Measurements from ENCODE around the gene DGAT2L6. TPM values are rescaled to one million over a fixed set of nuclear protein-coding genes. Genes with fewer than 3 reads are reported as not detected.
"Not testable (repeated sequence)": the region's sequence is repeated elsewhere in the genome, so short reads cannot be mapped to it uniquely, and the experiment has no call there.

DGAT2L6 gene
- polyA plus RNA-seq, 3 donors from 2014 or later = not detected

GRCh38 chrX:70169281-70169680 lies 8.0 kb upstream of the DGAT2L6 start:
- Mint-ChIP-seq H3K27me3 (ENCODE audit: low read depth in 3 of 3) (peaks cover 0 to 6% (median 5%) of the 10 kb centered on the region in 3 donors), H3K4me3 (no peak overlapping the region), H3K36me3 (peaks cover 2 to 6% (median 3%) of the 10 kb centered on the region in 3 donors), H3K4me1 (no peaks in the 10 kb centered on the region), H3K27ac (no peak overlapping the region), H3K9me3 (no peaks in the 10 kb centered on the region)
- no peak for DNase-seq

- H3K27me3 Mint-ChIP-seq (ENCODE audit: low read depth in 3 of 3) = peaks cover 0 to 4% (median 3%) of the 10 kb centered on the region in 3 donors
- peaks cover 0 to 3% (median 0%) of the 10 kb centered on the region in 3 donors for H3K36me3 Mint-ChIP-seq
- no peak overlapping the region for H3K4me3 Mint-ChIP-seq
- no peaks in the 10 kb centered on the region for H3K4me1 Mint-ChIP-seq
- H3K27ac Mint-ChIP-seq = no peak overlapping the region
- DNase-seq = no peak
- no peaks in the 10 kb centered on the region for H3K9me3 Mint-ChIP-seq
Measured at GRCh38 chrX:70171624-70172023, 5.7 kb upstream of the DGAT2L6 start.

DNA sequence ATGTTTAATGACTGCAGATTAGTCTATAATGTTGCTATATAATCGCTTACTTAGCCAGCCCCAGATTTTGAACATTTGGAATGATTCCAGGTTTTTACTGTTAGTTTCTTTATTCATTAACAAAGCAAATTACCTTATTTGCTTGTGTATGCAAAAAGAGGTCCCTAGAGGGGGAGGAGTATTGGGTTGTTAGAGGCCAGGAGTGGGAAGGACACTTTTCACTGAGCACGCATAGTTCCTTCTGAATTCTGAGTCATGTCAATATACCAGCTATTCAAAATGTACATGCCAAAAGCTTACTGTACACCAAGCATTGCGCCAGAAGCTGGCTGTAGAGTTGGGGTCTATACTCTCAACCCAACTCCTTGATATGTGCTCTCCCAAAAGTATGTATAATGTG lies 5.1 kb upstream of the DGAT2L6 start:
- peaks cover 0 to 4% (median 3%) of the 10 kb centered on the region in 3 donors for H3K27me3 Mint-ChIP-seq (ENCODE audit: low read depth in 3 of 3)
- H3K9me3 Mint-ChIP-seq = no peaks in the 10 kb centered on the region
- H3K4me1 Mint-ChIP-seq = peaks cover 5 to 6% of the 10 kb centered on the region in 2 donors

GRCh38 chrX:70172964-70173363 lies 4.3 kb upstream of the DGAT2L6 start:
- Mint-ChIP-seq H3K9me3 (no peaks in the 10 kb centered on the region), H3K4me3 (no peak overlapping the region), H3K27me3 (ENCODE audit: low read depth in 3 of 3) (peaks cover 0 to 4% (median 3%) of the 10 kb centered on the region in 3 donors), H3K4me1 (peaks cover 6 to 8% of the 10 kb centered on the region in 2 donors), H3K36me3 (no peaks in the 10 kb centered on the region), H3K27ac (no peak overlapping the region)
- no peak for DNase-seq

More for the DNA sequence above, 5.1 kb upstream of the DGAT2L6 start:
- no peak overlapping the region for H3K27ac Mint-ChIP-seq
- H3K36me3 Mint-ChIP-seq = no peaks in the 10 kb centered on the region
- H3K4me3 Mint-ChIP-seq = no peak overlapping the region
- DNase-seq = no peak

DNA sequence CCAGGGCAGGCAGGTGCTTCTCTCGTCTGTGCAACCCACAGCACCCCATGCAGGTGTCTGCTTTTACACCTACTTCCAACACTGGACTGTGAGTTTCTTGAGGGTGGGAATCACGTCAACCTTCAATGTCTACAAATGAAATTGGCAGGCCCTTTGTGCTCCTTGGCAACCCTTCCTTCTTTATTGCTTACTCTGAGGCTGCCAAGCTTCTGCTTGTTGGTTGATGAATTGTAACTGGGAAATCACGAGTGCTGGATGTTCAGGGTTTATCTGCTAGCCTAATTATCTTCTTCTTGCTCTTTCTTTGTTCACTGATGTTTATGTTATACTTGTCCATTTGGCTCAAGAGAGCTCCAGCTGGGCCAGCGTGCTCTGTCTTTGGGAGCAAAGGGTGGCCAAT lies 2.5 kb upstream of the DGAT2L6 start:
- no peaks in the 10 kb centered on the region for H3K36me3 Mint-ChIP-seq
- no peak overlapping the region for H3K27ac Mint-ChIP-seq
- H3K9me3 Mint-ChIP-seq = no peaks in the 10 kb centered on the region
- peaks cover 6 to 8% of the 10 kb centered on the region in 2 donors for H3K4me1 Mint-ChIP-seq
- no peak overlapping the region for H3K4me3 Mint-ChIP-seq
- no peak for DNase-seq
- H3K27me3 Mint-ChIP-seq (ENCODE audit: low read depth in 3 of 3) = peaks cover 0 to 6% (median 3%) of the 10 kb centered on the region in 3 donors

- no peaks in the 10 kb centered on the region for H3K36me3 Mint-ChIP-seq
- H3K4me3 Mint-ChIP-seq = no peak overlapping the region
- DNase-seq = no peak
- peaks cover 6 to 8% of the 10 kb centered on the region in 2 donors for H3K4me1 Mint-ChIP-seq
- H3K9me3 Mint-ChIP-seq = no peaks in the 10 kb centered on the region
- peaks cover 0 to 6% (median 0%) of the 10 kb centered on the region in 3 donors for H3K27me3 Mint-ChIP-seq (ENCODE audit: low read depth in 3 of 3)
- no peak overlapping the region for H3K27ac Mint-ChIP-seq
Measured at GRCh38 chrX:70175338-70175737, 1.9 kb upstream of the DGAT2L6 start.

- H3K27ac Mint-ChIP-seq = no peak overlapping the region
- H3K27me3 Mint-ChIP-seq (ENCODE audit: low read depth in 3 of 3) = peaks cover 2 to 17% (median 4%) of the 10 kb centered on the region in 3 donors
- no peaks in the 10 kb centered on the region for H3K36me3 Mint-ChIP-seq
- H3K9me3 Mint-ChIP-seq = no peaks in the 10 kb centered on the region
- no peaks in the 10 kb centered on the region for H3K4me1 Mint-ChIP-seq
- no peak overlapping the region for H3K4me3 Mint-ChIP-seq
- DNase-seq = no peak
Measured at GRCh38 chrX:70183091-70183490, 5.8 kb downstream of the DGAT2L6 start.

GRCh38 chrX:70190225-70190624 lies 12.9 kb downstream of the DGAT2L6 start:
- Mint-ChIP-seq H3K36me3 (no peaks in the 10 kb centered on the region), H3K4me3 (no peak overlapping the region), H3K9me3 (no peaks in the 10 kb centered on the region), H3K27me3 (ENCODE audit: low read depth in 3 of 3) (peaks cover 2 to 20% (median 4%) of the 10 kb centered on the region in 3 donors), H3K4me1 (no peaks in the 10 kb centered on the region), H3K27ac (no peak overlapping the region)
- DNase-seq = no peak

DNA sequence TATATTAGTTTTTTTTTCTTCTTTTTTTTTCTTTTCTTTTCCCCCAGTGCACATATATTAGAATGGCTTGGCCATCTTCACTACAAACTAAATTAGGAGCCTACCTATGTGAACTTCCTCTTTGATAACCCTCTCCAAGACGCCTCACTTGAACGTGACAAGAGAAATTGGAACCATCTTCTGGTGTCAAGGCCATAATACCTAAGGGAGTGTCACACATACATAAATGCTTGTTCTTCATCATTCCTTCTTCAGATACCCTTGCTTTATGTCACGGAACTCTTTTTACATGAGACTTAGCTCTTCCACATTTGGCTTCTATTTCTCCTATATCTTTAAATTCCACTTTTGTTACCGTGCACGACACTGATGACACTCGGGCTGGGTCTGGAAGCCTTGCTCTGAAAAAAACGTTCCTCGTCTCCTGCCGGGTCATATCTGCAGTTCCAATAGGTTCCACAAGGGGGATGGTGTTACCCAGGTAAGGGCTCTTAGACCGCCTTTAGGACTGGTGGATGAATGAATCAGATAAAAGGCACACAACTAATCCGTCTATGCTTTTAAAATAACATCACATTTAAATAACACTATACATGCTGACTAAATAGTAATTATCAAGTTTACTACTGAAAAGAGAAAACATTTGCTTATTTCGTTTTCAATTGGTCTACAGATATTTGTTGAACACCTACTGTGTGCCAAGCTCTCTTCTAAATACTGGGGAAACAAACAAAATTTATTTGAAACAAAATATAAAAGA lies 19.9 kb downstream of the DGAT2L6 start:
- Mint-ChIP-seq H3K27ac (no peak overlapping the region), H3K4me1 (peaks cover 0 to 5% of the 10 kb centered on the region in 2 donors), H3K27me3 (ENCODE audit: low read depth in 3 of 3) (peaks cover 0 to 4% (median 1%) of the 10 kb centered on the region in 3 donors), H3K4me3 (peak overlapping the region in 1 of 5 donors; percentile 76), H3K9me3 (no peaks in the 10 kb centered on the region), H3K36me3 (no peaks in the 10 kb centered on the region)
- peak; percentile 15 to 51 (median 41) for DNase-seq

- H3K9me3 Mint-ChIP-seq = no peaks in the 10 kb centered on the region
- no peak overlapping the region for H3K27ac Mint-ChIP-seq
- H3K4me1 Mint-ChIP-seq = peaks cover 0 to 5% of the 10 kb centered on the region in 2 donors
- peaks cover 0 to 3% (median 0%) of the 10 kb centered on the region in 3 donors for H3K36me3 Mint-ChIP-seq
- DNase-seq = no peak
- peaks cover 0 to 5% (median 2%) of the 10 kb centered on the region in 3 donors for H3K27me3 Mint-ChIP-seq (ENCODE audit: low read depth in 3 of 3)
- H3K4me3 Mint-ChIP-seq = no peak overlapping the region
Measured at GRCh38 chrX:70201732-70202131, 24.4 kb downstream of the DGAT2L6 start.

- H3K4me1 Mint-ChIP-seq = no peaks in the 10 kb centered on the region
- DNase-seq = no peak
- peaks cover 0 to 4% (median 0%) of the 10 kb centered on the region in 6 donors for H3K9me3 Mint-ChIP-seq
- H3K36me3 Mint-ChIP-seq = no peaks in the 10 kb centered on the region
- peaks cover 2 to 6% (median 3%) of the 10 kb centered on the region in 3 donors for H3K27me3 Mint-ChIP-seq (ENCODE audit: low read depth in 3 of 3)
- no peak overlapping the region for H3K4me3 Mint-ChIP-seq
- H3K27ac Mint-ChIP-seq = no peak overlapping the region
Measured at GRCh38 chrX:70208479-70208878, 31.2 kb downstream of the DGAT2L6 start.

DNA sequence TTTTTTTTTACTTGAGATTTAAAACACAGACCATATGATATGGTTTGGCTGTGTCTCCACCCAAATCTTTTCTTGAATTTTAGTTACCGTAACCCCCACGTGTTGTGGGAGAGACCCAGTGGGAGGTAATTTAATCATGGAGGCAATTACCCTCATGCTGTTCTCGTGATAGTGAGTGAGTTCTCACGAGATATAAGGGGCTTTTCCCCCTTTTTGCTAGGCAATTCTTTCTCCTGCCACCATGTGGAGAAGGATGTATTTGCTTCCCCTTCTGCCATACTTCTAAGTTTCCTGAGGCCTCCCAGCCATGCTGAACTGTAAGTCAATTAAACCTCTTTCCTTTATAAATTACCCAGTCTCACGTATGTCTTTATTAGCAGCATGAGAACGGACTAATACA lies 32.3 kb downstream of the DGAT2L6 start:
- peaks cover 2 to 11% (median 5%) of the 10 kb centered on the region in 3 donors for H3K27me3 Mint-ChIP-seq (ENCODE audit: low read depth in 3 of 3)
- H3K4me1 Mint-ChIP-seq, DNase-seq, H3K36me3 Mint-ChIP-seq, H3K4me3 Mint-ChIP-seq, H3K9me3 Mint-ChIP-seq, H3K27ac Mint-ChIP-seq: not testable (repeated sequence)

- no peaks in the 10 kb centered on the region for H3K36me3 Mint-ChIP-seq
- no peak overlapping the region for H3K4me3 Mint-ChIP-seq
- no peaks in the 10 kb centered on the region for H3K4me1 Mint-ChIP-seq
- H3K9me3 Mint-ChIP-seq = no peaks in the 10 kb centered on the region
- H3K27me3 Mint-ChIP-seq (ENCODE audit: low read depth in 3 of 3) = peaks cover 2 to 7% (median 3%) of the 10 kb centered on the region in 3 donors
- H3K27ac Mint-ChIP-seq = no peak overlapping the region
- no peak for DNase-seq
Measured at GRCh38 chrX:70219938-70220764, 42.9 kb downstream of the DGAT2L6 start.

- H3K27ac Mint-ChIP-seq = no peak overlapping the region
- H3K4me3 Mint-ChIP-seq = no peak overlapping the region
- no peak for DNase-seq
- peaks cover 1 to 5% (median 4%) of the 10 kb centered on the region in 3 donors for H3K27me3 Mint-ChIP-seq (ENCODE audit: low read depth in 3 of 3)
- no peaks in the 10 kb centered on the region for H3K36me3 Mint-ChIP-seq
- H3K9me3 Mint-ChIP-seq = no peaks in the 10 kb centered on the region
- no peaks in the 10 kb centered on the region for H3K4me1 Mint-ChIP-seq
Measured at GRCh38 chrX:70226048-70226447, 48.8 kb downstream of the DGAT2L6 start.
